Suprapubic skin (tissue), 4 donors: ENCODE measurements around the gene IFIT1B. TPM values are rescaled to one million over a fixed set of nuclear protein-coding genes. Genes with fewer than 3 reads are reported as not detected.
"Not testable (repeated sequence)": the region's sequence is repeated elsewhere in the genome, so short reads cannot be mapped to it uniquely, and the experiment has no call there.

Experiments
- DNase-seq, 2 donors: peaks; one replicate each; pipeline ENCODE4 v3.0.0-alpha.2; 2019; ENCODE audit warnings: low spot score in 2 of 2
- H3K27ac ChIP-seq: fragments of 200-600 bp; sonication (generic); one replicate; pipeline ENCODE4 v1.5.1; 2019
- H3K27me3 ChIP-seq: fragments of 200-600 bp; sonication (generic); one replicate; pipeline ENCODE4 v1.5.1; 2019
- H3K36me3 ChIP-seq: fragments of 200-600 bp; sonication (generic); one replicate; pipeline ENCODE4 v1.5.1; 2019
- H3K4me1 ChIP-seq: fragments of 200-600 bp; sonication (generic); one replicate; pipeline ENCODE4 v1.5.1; 2019
- H3K4me3 ChIP-seq: fragments of 200-600 bp; sonication (generic); one replicate; pipeline ENCODE4 v1.5.1; 2019; ENCODE audit warnings: mild to moderate bottlenecking
- H3K9me3 ChIP-seq: fragments of 200-600 bp; sonication (generic); one replicate; pipeline ENCODE4 v1.5.1; 2019
- CTCF ChIP-seq, 2 donors: fragments of 200-600 bp in 1 of 2; fragments of 450-650 bp in 1 of 2; sonication (generic) in 1 of 2; IDR thresholded peaks; one replicate each; pipeline ENCODE4 v1.5.1; 2016 to 2019; ENCODE audit warnings: antibody characterized with exemption in 2 of 2, mild to moderate bottlenecking in 1 of 2, moderate library complexity in 1 of 2
- EP300 ChIP-seq: sonication (generic); formaldehyde crosslinking; IDR thresholded peaks from one replicate; pipeline ENCODE4 v1.6.1; 2017; ENCODE audit warnings: antibody characterized with exemption
- POLR2A ChIP-seq, 2 donors: fragments of 450-650 bp; IDR thresholded peaks; one replicate each; pipeline ENCODE4 v1.6.1; 2017; ENCODE audit warnings: antibody characterized with exemption in 2 of 2, mild to moderate bottlenecking in 2 of 2, moderate library complexity in 2 of 2
- POLR2AphosphoS5 ChIP-seq, 3 donors: sonication (generic); formaldehyde crosslinking; IDR thresholded peaks; one replicate each; pipeline ENCODE4 v1.6.1; 2017; ENCODE audit warnings: antibody characterized with exemption in 3 of 3
- WGBS: methylation state at CpG from one replicate; pipeline ENCODE4 v1.1.5; 2018; 5-methylcytosine and 5-hydroxymethylcytosine counted together
- total RNA-seq, 4 donors: library from RNA; depleted of rRNA; stranded (reverse); fragments of >200 nt; gene quantifications; one replicate each; pipeline ENCODE4 v1.1.0, GENCODE V29; 2016

Gene IFIT1B
- total RNA-seq, 4 donors from 2014 or later = not detected

DNA sequence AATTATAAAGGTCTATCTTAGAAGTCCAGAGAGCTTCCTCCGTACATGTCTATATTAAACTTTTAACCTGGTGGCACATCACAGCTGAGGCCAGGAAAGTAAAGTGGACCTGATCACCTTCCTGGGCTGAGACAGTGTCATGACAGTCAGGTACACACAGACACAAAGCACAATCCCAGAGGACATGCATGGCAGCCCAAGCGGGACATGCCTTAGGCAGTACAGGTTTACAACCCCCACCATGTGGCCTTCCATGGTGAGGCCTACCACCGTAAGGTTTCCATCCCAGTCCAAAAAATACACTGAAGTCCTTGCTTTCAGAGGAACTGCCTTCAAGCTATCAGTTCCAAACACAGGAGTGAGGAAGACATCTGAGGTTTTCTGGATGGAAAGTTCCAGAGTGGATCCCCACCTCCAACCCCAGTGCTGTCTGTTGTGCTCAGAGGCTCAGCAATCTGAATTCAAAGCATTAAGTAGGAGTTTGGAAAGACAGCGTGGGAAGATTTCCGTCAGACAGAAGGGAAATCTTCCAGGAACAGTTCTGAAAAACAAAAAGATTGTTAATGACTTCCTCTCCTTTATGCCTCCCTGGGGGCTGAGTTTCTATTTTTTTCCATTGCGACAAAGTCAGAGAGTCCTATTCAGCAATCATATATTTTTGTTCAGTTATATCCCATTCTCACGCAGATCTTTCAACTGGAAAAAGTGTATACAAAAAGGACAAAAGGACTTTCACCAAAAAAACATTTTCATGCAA is 30.0 kb upstream of the IFIT1B start:
- Histone ChIP-seq H3K27ac (peak overlapping the region; percentile 24), H3K36me3 (no peaks in the 10 kb centered on the region), H3K9me3 (no peaks in the 10 kb centered on the region), H3K4me1 (peaks cover 37% of the 10 kb centered on the region), H3K27me3 (no peaks in the 10 kb centered on the region), H3K4me3 (no peak overlapping the region)
- no peak for DNase-seq
- no peak for TF ChIP-seq POLR2A (IDR thresholded peaks at IDR 0.05)
- TF ChIP-seq EP300 = no peak
- no peak for TF ChIP-seq CTCF (IDR thresholded peaks at IDR 0.05)
- TF ChIP-seq POLR2AphosphoS5 (IDR thresholded peaks at IDR 0.05) = no peak
- 65% methylated on average over 7 of the region's 7 CpGs for WGBS

GRCh38 chr10:89348481-89348880 is 29.4 kb upstream of the IFIT1B start:
- WGBS = 78% methylated on average over 5 of the region's 5 CpGs
- H3K36me3 ChIP-seq = no peaks in the 10 kb centered on the region

GRCh38 chr10:89348975-89349374 is 28.9 kb upstream of the IFIT1B start:
- Histone ChIP-seq H3K4me3 (no peak overlapping the region), H3K9me3 (no peaks in the 10 kb centered on the region), H3K4me1 (peaks cover 37% of the 10 kb centered on the region), H3K27ac (no peak overlapping the region), H3K27me3 (no peaks in the 10 kb centered on the region), H3K36me3 (no peaks in the 10 kb centered on the region)
- 81% methylated on average over 2 of the region's 2 CpGs for WGBS
- TF ChIP-seq POLR2AphosphoS5 (IDR thresholded peaks at IDR 0.05) = no peak
- no peak for TF ChIP-seq EP300
- TF ChIP-seq POLR2A (IDR thresholded peaks at IDR 0.05) = no peak
- TF ChIP-seq CTCF (IDR thresholded peaks at IDR 0.05) = no peak
- no peak for DNase-seq

More at GRCh38 chr10:89348481-89348880, 29.4 kb upstream of the IFIT1B start:
- Histone ChIP-seq H3K9me3 (no peaks in the 10 kb centered on the region), H3K4me1 (peaks cover 37% of the 10 kb centered on the region), H3K27ac (no peak overlapping the region), H3K4me3 (no peak overlapping the region), H3K27me3 (no peaks in the 10 kb centered on the region)
- no peak for TF ChIP-seq POLR2A (IDR thresholded peaks at IDR 0.05)
- no peak for TF ChIP-seq CTCF (IDR thresholded peaks at IDR 0.05)
- TF ChIP-seq EP300 = no peak
- TF ChIP-seq POLR2AphosphoS5 (IDR thresholded peaks at IDR 0.05) = no peak
- no peak for DNase-seq

DNA sequence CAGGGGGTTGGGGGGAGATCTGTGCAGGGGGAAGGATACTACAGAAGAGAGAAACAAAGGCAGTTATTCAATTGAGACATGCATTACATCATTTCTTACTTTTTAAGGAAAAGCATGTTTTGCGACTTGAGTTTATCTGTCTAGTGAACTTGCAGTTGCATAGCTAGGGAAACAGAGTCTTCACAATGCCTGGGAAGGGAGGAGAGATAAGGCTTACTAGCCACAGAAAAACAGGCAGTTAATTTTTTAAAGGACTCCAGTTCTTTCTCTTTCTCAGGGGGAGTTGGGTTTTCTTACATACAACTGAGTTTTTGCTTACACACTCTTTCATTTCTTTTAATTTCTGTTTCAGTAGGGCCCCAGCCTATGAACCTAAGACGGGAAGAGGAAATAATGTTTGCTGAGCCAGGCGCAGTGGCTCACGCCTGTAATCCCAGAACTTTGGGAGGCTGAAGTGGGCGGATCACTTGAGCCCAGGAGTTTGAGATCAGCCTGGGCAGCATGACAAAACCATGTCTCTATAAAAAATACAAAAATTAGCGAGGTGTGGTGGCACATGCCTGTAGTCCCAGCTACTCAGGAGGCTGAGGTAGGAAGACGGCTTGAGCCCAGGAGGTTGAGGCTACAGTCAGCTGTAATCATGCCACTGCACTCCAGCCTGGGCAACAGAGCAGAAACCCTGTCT is 27.1 kb upstream of the IFIT1B start:
- whole genome bisulfite sequencing = 27% methylated on average over 7 of the region's 7 CpGs
- H3K27ac ChIP-seq = peak overlapping the region; percentile 79
- peaks cover 37% of the 10 kb centered on the region for H3K4me1 ChIP-seq
- not testable (repeated sequence) for DNase-seq, H3K4me3 ChIP-seq, H3K36me3 ChIP-seq, H3K9me3 ChIP-seq, H3K27me3 ChIP-seq

GRCh38 chr10:89351412-89351779 is 26.5 kb upstream of the IFIT1B start:
- DNase-seq = no peak
- 12% methylated on average over 1 of the region's 1 CpG for WGBS

More at GRCh38 chr10:89351412-89351779, 26.5 kb upstream of the IFIT1B start:
- Histone ChIP-seq H3K36me3 (no peaks in the 10 kb centered on the region), H3K27me3 (no peaks in the 10 kb centered on the region), H3K4me1 (peaks cover 34% of the 10 kb centered on the region), H3K9me3 (no peaks in the 10 kb centered on the region), H3K4me3 (no peak overlapping the region), H3K27ac (peak overlapping the region; percentile 79)
- TF ChIP-seq POLR2A (IDR thresholded peaks at IDR 0.05) = no peak
- no peak for TF ChIP-seq EP300
- TF ChIP-seq CTCF (IDR thresholded peaks at IDR 0.05) = no peak
- no peak for TF ChIP-seq POLR2AphosphoS5 (IDR thresholded peaks at IDR 0.05)
